IPS DF 6.9 (cell line): ENCODE measurements around the gene CRY1.

Experiments used
- DNase-seq: peaks from one replicate; pipeline ENCODE4 v3.0.0-alpha.2; 2013; ENCODE audit warnings: low read depth, low spot score
- H3K27ac ChIP-seq: one replicate; pipeline ENCODE4 v1.5.1; 2013; ENCODE audit warnings: low read length, control low read depth
- H3K27me3 ChIP-seq: 2 replicates; pipeline ENCODE4 v1.6.1; 2013; ENCODE audit warnings: mild to moderate bottlenecking, low read length; ENCODE audit not compliant: control insufficient read depth, insufficient read depth
- H3K36me3 ChIP-seq: 2 replicates; pipeline ENCODE4 v1.6.1; 2013; ENCODE audit warnings: low read length; ENCODE audit not compliant: control insufficient read depth, insufficient read depth
- H3K4me1 ChIP-seq: 2 replicates; pipeline ENCODE4 v1.6.1; 2013; ENCODE audit warnings: low read length; ENCODE audit not compliant: control insufficient read depth, insufficient read depth
- H3K4me3 ChIP-seq: 2 replicates; pipeline ENCODE4 v1.5.1; 2013; ENCODE audit warnings: mild to moderate bottlenecking, low read length
- H3K9me3 ChIP-seq: 2 replicates; pipeline ENCODE4 v1.6.1; 2013; ENCODE audit warnings: low read length, inconsistent platforms; ENCODE audit not compliant: control insufficient read depth, insufficient read depth
- WGBS: extraction: QIAGEN DNeasy Blood & Tissue Kit; methylation state at CpG from one replicate; pipeline ENCODE4 v1.1.7; 2013; ENCODE audit warnings: mixed read lengths, missing lambda C conversion rate; ENCODE audit not compliant: insufficient read length, insufficient coverage; 5-methylcytosine and 5-hydroxymethylcytosine counted together

Gene CRY1

DNA sequence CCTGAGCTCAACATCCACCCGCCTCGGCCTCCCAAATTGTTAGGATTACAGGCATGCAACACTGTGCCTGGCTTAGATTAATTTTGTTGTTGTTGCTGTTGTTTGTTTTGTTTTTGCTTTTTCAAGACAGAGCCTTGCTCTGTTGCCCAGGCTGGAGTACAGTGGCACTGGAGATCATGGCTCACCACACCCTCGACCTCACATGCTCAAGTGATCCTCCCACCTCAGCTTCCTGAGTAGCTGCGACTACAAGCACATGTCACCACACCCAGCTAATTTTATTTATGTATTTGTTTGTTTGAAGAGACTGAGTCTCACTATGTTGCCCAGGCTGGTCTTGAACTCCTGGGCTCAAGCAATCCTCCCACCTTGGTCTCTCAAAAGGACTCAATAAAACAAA lies 26.7 kb downstream of the CRY1 start:
- Histone ChIP-seq H3K9me3 (no peaks in the 10 kb centered on the region), H3K4me1 (no peaks in the 10 kb centered on the region), H3K4me3 (no peak overlapping the region), H3K27me3 (no peaks in the 10 kb centered on the region), H3K36me3 (no peaks in the 10 kb centered on the region), H3K27ac (no peak overlapping the region)
- DNase-seq, result no peak
- WGBS, result no CpG with 5 or more reads among the region's 4 CpGs

DNA sequence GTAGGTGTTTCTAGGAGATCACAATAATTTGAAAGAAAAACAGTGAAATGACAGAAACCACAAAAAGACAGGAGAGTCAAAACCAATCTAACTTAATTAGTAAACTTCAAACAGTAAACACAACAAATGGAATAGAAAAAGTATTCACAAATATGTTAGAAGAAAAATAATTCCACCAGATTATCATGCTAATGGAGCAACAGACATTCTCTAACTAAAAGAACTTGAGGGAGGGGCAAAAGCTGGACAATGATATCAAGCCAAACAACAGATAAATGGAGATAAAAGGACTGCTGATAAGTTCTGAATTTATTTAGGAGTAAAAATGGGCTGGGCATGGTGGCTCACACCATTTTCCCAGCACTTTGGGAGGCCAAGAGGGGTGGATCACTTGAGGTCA lies 28.7 kb downstream of the CRY1 start:
- H3K27ac ChIP-seq, result no peak overlapping the region
- no peak overlapping the region for H3K4me3 ChIP-seq
- no peak for DNase-seq
- no peaks in the 10 kb centered on the region for H3K27me3 ChIP-seq
- H3K36me3 ChIP-seq, result no peaks in the 10 kb centered on the region
- no peaks in the 10 kb centered on the region for H3K9me3 ChIP-seq
- H3K4me1 ChIP-seq, result no peaks in the 10 kb centered on the region

- Histone ChIP-seq H3K9me3 (no peaks in the 10 kb centered on the region), H3K4me1 (no peaks in the 10 kb centered on the region), H3K4me3 (no peak overlapping the region), H3K36me3 (no peaks in the 10 kb centered on the region), H3K27me3 (no peaks in the 10 kb centered on the region), H3K27ac (no peak overlapping the region)
- WGBS, result no CpG with 5 or more reads among the region's 1 CpG
- DNase-seq, result no peak
Measured at GRCh38 chr12:107064243-107064642, 29.1 kb downstream of the CRY1 start.

DNA sequence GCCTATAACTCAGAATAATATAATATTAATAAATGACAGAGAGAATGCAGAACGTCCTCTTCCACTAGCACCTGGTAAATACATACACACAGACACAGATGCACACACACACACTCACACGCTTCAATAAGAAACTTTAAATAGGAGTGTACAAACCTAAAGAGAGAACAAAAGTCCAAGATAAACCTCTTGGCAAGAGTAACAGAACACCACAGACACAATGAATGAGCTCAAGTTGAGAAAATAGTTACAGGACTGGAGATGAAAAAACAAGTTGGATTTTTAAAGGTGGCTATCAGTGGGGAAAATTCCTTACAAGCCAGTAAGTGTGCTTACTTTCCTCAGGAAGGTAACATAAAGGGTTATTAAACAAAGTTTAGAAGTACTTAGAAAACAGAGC lies 35.2 kb downstream of the CRY1 start:
- no peaks in the 10 kb centered on the region for H3K27me3 ChIP-seq
- H3K27ac ChIP-seq, result no peak overlapping the region
- no peaks in the 10 kb centered on the region for H3K9me3 ChIP-seq
- no peaks in the 10 kb centered on the region for H3K4me1 ChIP-seq
- H3K4me3 ChIP-seq, result no peak overlapping the region
- WGBS, result no CpG with 5 or more reads among the region's 2 CpGs
- no peaks in the 10 kb centered on the region for H3K36me3 ChIP-seq
- DNase-seq, result no peak

DNA sequence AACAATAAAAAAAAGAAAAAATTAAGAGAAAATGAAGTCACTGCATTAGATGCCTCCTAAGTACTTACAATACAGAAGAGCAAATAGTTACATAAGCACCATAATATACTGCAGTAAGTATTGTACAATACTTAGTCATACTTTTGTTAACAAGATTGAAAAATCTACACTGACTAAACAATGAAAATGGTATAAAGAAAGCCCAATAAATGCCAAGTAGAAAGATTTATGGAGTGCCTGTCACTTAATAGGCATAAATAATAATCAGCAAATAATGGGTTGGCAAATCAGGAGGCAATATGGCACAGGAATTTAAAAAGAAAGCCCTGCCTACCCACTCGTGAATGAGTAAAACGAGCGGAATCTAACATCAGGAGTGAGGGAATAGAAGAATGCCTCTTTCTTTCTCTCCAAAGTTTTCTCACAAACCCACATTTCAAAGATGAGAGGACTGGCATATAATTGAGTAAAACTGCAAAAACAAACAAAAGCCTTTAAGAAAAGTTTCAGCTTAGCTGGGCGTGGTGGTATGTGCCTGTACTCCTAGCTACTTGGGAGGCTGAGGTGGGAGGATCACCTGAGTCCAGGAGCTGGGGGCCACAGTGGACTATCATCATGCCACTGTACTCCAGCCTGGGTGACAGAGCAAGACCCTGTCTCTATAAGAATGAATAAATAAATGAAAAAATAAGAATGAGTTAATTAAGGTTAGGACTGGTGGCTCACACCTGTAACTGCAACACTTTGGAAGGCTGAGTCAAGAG lies 36.1 kb downstream of the CRY1 start:
- Histone ChIP-seq H3K27me3 (no peaks in the 10 kb centered on the region), H3K36me3 (no peaks in the 10 kb centered on the region), H3K27ac (no peak overlapping the region), H3K9me3 (no peaks in the 10 kb centered on the region), H3K4me3 (no peak overlapping the region), H3K4me1 (no peaks in the 10 kb centered on the region)
- no CpG with 5 or more reads among the region's 4 CpGs for WGBS
- no peak for DNase-seq

- Histone ChIP-seq H3K4me3 (no peak overlapping the region), H3K27ac (no peak overlapping the region), H3K27me3 (no peaks in the 10 kb centered on the region), H3K9me3 (no peaks in the 10 kb centered on the region), H3K4me1 (no peaks in the 10 kb centered on the region), H3K36me3 (no peaks in the 10 kb centered on the region)
- DNase-seq, result no peak
- WGBS, result no CpG with 5 or more reads among the region's 2 CpGs
Measured at GRCh38 chr12:107053709-107054108, 39.6 kb downstream of the CRY1 start.

DNA sequence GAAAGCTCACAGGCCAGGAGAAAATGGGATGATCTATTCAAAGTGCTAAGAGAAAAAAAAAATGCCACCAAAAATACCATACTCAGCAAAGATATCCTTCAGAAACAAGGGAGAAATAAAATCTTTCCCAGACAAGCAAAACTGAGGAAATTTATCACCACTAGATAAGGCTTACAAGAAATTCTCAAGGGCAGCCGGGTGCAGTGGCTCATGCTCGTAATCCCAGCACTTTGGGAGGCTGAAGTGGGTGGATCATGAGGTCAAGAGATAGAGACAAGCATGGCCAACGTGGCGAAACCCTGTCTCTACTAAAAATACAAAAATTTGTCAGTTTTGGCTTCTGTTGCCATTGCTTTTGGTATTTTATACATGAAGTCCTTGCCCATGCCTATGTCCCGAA lies 48.2 kb downstream of the CRY1 start:
- WGBS, result no CpG with 5 or more reads among the region's 5 CpGs
- Histone ChIP-seq H3K27me3 (no peaks in the 10 kb centered on the region), H3K9me3 (no peaks in the 10 kb centered on the region), H3K27ac (no peak overlapping the region), H3K36me3 (no peaks in the 10 kb centered on the region), H3K4me3 (no peak overlapping the region), H3K4me1 (no peaks in the 10 kb centered on the region)
- no peak for DNase-seq

DNA sequence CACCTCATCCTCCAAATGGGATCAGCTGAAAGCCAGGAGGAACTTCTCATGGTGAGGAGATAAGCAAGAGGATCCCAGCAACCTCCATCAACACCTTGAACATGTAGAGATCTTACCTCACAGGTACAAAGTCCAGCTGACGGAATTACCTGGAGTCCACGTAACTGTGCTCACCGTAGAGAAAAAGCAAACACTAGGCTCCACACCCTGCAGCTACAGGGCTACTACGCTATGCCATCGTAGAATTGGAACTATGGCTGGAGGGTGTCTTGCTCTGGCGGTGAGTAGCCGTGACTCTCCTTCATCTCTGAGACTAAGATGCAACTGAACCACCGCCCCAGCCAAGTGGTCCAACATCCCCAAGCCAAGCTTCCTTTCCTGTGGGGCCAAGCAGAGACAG lies 50.5 kb downstream of the CRY1 start:
- no peak overlapping the region for H3K27ac ChIP-seq
- H3K4me3 ChIP-seq, result no peak overlapping the region
- no CpG with 5 or more reads among the region's 8 CpGs for WGBS
- H3K27me3 ChIP-seq, result no peaks in the 10 kb centered on the region
- no peaks in the 10 kb centered on the region for H3K4me1 ChIP-seq
- no peaks in the 10 kb centered on the region for H3K9me3 ChIP-seq
- DNase-seq, result no peak
- no peaks in the 10 kb centered on the region for H3K36me3 ChIP-seq

- WGBS, result no CpG with 5 or more reads among the region's 2 CpGs
- H3K27me3 ChIP-seq, result no peaks in the 10 kb centered on the region
- H3K27ac ChIP-seq, result no peak overlapping the region
- DNase-seq, result no peak
- H3K4me3 ChIP-seq, result no peak overlapping the region
- no peaks in the 10 kb centered on the region for H3K9me3 ChIP-seq
- H3K4me1 ChIP-seq, result no peaks in the 10 kb centered on the region
- no peaks in the 10 kb centered on the region for H3K36me3 ChIP-seq
Measured at GRCh38 chr12:107035733-107036132, 57.6 kb downstream of the CRY1 start.

DNA sequence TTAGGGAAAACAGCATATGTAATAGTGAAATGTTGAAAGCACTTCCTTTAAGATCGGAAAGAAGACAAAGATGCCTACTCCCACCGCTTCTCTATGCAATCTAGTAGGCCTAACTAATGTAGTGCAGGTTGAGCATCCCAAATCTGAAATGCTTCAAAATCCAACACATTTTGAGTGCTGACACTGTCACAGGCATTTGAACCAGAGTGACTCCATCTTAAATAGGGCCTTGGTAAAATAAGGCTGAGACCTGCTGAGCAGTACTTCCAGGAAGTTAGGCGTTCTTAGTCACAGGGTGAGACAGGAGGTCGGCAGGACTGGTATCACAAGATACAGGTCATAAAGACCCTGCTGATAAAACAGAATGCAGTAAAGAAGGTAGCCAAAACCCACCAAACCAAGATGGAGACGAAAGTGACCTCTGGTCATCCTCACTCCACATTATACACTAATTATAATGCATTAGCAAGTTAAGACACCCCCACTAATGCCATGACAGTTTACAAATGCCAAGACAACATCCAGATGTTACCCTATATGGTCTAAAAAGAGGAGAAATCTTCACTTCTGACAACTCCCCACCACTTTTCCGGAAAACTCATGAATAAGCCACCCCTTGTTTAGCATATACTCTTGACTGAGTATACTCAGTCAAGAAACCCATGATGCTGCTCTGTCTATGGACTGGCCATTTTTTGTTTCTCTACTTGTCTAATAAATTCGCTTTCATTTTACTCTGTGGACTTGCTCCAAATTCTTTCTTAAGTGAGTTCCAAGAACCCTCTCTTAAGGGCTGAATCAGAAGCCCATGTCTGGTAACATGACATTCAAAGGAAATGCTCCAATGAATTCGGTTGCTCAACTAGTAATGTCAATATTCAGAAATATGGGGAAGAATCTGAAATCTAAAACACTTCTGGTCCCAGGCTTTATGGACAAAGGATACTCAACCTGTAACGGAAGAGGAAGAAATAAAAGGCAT lies 59.3 kb downstream of the CRY1 start:
- Histone ChIP-seq H3K36me3 (no peaks in the 10 kb centered on the region), H3K27me3 (no peaks in the 10 kb centered on the region), H3K27ac (no peak overlapping the region), H3K4me1 (no peaks in the 10 kb centered on the region), H3K9me3 (no peaks in the 10 kb centered on the region), H3K4me3 (no peak overlapping the region)
- DNase-seq, result no peak
- no CpG with 5 or more reads among the region's 9 CpGs for WGBS
